Transverse colon (tissue), 4 donors: ENCODE data around the gene GALNT5.

ENCODE experiments used
- EP300 ChIP-seq: sonication (generic); formaldehyde crosslinking; IDR thresholded peaks from one replicate; pipeline ENCODE4 v1.6.1; 2017; ENCODE audit warnings: antibody characterized with exemption, low read depth
- POLR2A ChIP-seq: fragments of 450-650 bp; IDR thresholded peaks from one replicate; pipeline ENCODE4 v1.6.1; 2016; ENCODE audit warnings: antibody characterized with exemption, mild to moderate bottlenecking, moderate library complexity
- POLR2AphosphoS5 ChIP-seq, 3 donors: sonication (generic); formaldehyde crosslinking; IDR thresholded peaks; one replicate each; pipeline ENCODE4 v1.6.1; 2016; ENCODE audit warnings: antibody characterized with exemption in 3 of 3
- TF ChIP-seq, protein P1 (sequence below), 5 experiments: fragments of 200-600 bp in 3 of 5; fragments of 450-650 bp in 2 of 5; sonication (generic) in 3 of 5; IDR thresholded peaks; 1 replicate in 2 of 5; 2 replicates in 3 of 5; pipeline ENCODE4 v1.5.1; 2016 to 2017; ENCODE audit warnings: antibody characterized with exemption in 5 of 5, inconsistent platforms in 3 of 5, mild to moderate bottlenecking in 2 of 5, moderate library complexity in 1 of 5

- TF ChIP-seq POLR2A, result no peak
- TF ChIP-seq, protein P1, sequence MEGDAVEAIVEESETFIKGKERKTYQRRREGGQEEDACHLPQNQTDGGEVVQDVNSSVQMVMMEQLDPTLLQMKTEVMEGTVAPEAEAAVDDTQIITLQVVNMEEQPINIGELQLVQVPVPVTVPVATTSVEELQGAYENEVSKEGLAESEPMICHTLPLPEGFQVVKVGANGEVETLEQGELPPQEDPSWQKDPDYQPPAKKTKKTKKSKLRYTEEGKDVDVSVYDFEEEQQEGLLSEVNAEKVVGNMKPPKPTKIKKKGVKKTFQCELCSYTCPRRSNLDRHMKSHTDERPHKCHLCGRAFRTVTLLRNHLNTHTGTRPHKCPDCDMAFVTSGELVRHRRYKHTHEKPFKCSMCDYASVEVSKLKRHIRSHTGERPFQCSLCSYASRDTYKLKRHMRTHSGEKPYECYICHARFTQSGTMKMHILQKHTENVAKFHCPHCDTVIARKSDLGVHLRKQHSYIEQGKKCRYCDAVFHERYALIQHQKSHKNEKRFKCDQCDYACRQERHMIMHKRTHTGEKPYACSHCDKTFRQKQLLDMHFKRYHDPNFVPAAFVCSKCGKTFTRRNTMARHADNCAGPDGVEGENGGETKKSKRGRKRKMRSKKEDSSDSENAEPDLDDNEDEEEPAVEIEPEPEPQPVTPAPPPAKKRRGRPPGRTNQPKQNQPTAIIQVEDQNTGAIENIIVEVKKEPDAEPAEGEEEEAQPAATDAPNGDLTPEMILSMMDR (IDR thresholded peaks at IDR 0.05), result no peak
- TF ChIP-seq POLR2AphosphoS5 (IDR thresholded peaks at IDR 0.05), result no peak
- no peak for TF ChIP-seq EP300
Observed at GRCh38 chr2:157229572-157229971, 27.9 kb upstream of the GALNT5 start.
